Hepatocyte (in vitro differentiated cells): ENCODE measurements around the gene MYO1B. TPM values are rescaled to one million over a fixed set of nuclear protein-coding genes. Genes with fewer than 3 reads are reported as not detected.

ENCODE experiments used
- DNase-seq: peaks from one replicate; pipeline ENCODE4 v3.0.0-alpha.2; 2016; ENCODE audit warnings: low spot score
- H2AFZ ChIP-seq: fragments of 200-600 bp; sonication (generic); 2 replicates; pipeline ENCODE4 v1.6.0; 2016; ENCODE audit warnings: antibody characterized with exemption, mild to moderate bottlenecking
- H3K27ac ChIP-seq: fragments of 200-600 bp; sonication (generic); 2 replicates; pipeline ENCODE4 v1.5.1; 2016; ENCODE audit warnings: mild to moderate bottlenecking
- H3K27me3 ChIP-seq: fragments of 200-600 bp; sonication (generic); 2 replicates; pipeline ENCODE4 v1.6.1; 2016
- H3K36me3 ChIP-seq: fragments of 200-600 bp; sonication (generic); replicated peaks from 2 replicates; pipeline ENCODE4 v1.5.1; 2016; ENCODE audit warnings: low read depth; ENCODE audit not compliant: insufficient read depth
- H3K4me1 ChIP-seq: fragments of 200-600 bp; sonication (generic); 2 replicates; pipeline ENCODE4 v1.5.1; 2016; ENCODE audit warnings: mild to moderate bottlenecking, moderate library complexity; ENCODE audit not compliant: insufficient read depth
- H3K4me2 ChIP-seq: fragments of 200-600 bp; sonication (generic); 2 replicates; pipeline ENCODE4 v1.6.0; 2016
- H3K4me3 ChIP-seq: fragments of 200-600 bp; sonication (generic); 2 replicates; pipeline ENCODE4 v1.5.1; 2016; ENCODE audit warnings: mild to moderate bottlenecking
- H3K79me2 ChIP-seq: fragments of 200-600 bp; sonication (generic); 2 replicates; pipeline ENCODE4 v1.6.0; 2017; ENCODE audit warnings: mild to moderate bottlenecking
- H3K9me2 ChIP-seq: fragments of 200-600 bp; sonication (generic); replicated peaks from 2 replicates; pipeline ENCODE4 v1.6.0; 2017; ENCODE audit warnings: mild to moderate bottlenecking; ENCODE audit not compliant: insufficient read depth
- H3K9me3 ChIP-seq: fragments of 200-600 bp; sonication (generic); 2 replicates; pipeline ENCODE4 v1.5.1; 2016; ENCODE audit warnings: low read depth, mild to moderate bottlenecking
- H4K20me1 ChIP-seq: fragments of 200-600 bp; sonication (generic); 2 replicates; pipeline ENCODE4 v1.6.0; 2016; ENCODE audit warnings: mild to moderate bottlenecking; ENCODE audit not compliant: insufficient read depth, poor library complexity, severe bottlenecking
- EZH2 ChIP-seq: fragments of 200-600 bp; sonication (generic); IDR thresholded peaks from 2 replicates; pipeline ENCODE4 v1.6.1; 2016; ENCODE audit warnings: antibody characterized with exemption, mild to moderate bottlenecking, borderline replicate concordance
- EZH2phosphoT487 ChIP-seq: fragments of 200-600 bp; sonication (generic); IDR thresholded peaks from one replicate; pipeline ENCODE4 v1.6.1; 2018; ENCODE audit warnings: antibody characterized with exemption, mild to moderate bottlenecking, low read depth, moderate library complexity; ENCODE audit not compliant: unreplicated experiment, severe bottlenecking
- WGBS: methylation state at CpG from one replicate; pipeline ENCODE4 v1.1.6; 2016; ENCODE audit warnings: low lambda C conversion rate; ENCODE audit errors: missing lambda C conversion rate; 5-methylcytosine and 5-hydroxymethylcytosine counted together
- polyA plus RNA-seq: library from polyadenylated mRNA; unstranded; fragments of >200 nt; fragmentation: Nextera tagmentation; extraction: Ambion mirVana; gene quantifications from 2 replicates; pipeline ENCODE4 v1.2.1, GENCODE V29; 2016
- total RNA-seq: library from RNA; depleted of rRNA; stranded (reverse); fragments of >200 nt; gene quantifications from 2 replicates; pipeline ENCODE4 v1.2.3, GENCODE V29; 2014
- TF ChIP-seq, protein P1 (sequence below): fragments of 200-600 bp; sonication (generic); IDR thresholded peaks from 2 replicates; pipeline ENCODE4 v1.5.1; 2016; ENCODE audit warnings: antibody characterized with exemption, mild to moderate bottlenecking; ENCODE audit not compliant: poor library complexity

The MYO1B gene
- total and polyA plus RNA-seq, 2 experiments from 2014 or later = 43.4 to 91.6 TPM

DNA sequence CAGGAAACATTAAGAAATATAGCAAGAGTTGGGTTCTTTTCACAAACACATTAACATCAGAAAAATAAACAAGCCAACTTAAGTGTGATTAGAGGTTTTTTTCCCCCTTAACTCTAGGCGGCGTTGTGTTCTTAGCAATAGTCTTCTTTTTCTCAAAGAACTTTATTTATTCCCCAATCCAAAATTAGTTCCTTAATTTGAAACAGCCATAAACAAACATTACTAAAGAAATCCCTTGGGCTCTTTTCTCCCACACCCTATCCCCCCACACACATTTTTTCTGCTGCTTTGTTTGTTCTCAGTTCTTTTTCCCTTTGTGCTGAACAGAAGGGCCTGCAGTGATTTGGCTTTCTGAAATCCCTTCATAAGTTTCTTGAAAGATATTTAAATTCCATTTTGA, 13.2 kb upstream of the MYO1B start:
- TF ChIP-seq EZH2 = no peak
- TF ChIP-seq, protein P1, sequence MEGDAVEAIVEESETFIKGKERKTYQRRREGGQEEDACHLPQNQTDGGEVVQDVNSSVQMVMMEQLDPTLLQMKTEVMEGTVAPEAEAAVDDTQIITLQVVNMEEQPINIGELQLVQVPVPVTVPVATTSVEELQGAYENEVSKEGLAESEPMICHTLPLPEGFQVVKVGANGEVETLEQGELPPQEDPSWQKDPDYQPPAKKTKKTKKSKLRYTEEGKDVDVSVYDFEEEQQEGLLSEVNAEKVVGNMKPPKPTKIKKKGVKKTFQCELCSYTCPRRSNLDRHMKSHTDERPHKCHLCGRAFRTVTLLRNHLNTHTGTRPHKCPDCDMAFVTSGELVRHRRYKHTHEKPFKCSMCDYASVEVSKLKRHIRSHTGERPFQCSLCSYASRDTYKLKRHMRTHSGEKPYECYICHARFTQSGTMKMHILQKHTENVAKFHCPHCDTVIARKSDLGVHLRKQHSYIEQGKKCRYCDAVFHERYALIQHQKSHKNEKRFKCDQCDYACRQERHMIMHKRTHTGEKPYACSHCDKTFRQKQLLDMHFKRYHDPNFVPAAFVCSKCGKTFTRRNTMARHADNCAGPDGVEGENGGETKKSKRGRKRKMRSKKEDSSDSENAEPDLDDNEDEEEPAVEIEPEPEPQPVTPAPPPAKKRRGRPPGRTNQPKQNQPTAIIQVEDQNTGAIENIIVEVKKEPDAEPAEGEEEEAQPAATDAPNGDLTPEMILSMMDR = peak; percentile 60
- TF ChIP-seq EZH2phosphoT487 = no peak
- Histone ChIP-seq H2AFZ (no peak overlapping the region), H3K9me3 (no peaks in the 10 kb centered on the region), H3K9me2 (no peaks in the 10 kb centered on the region), H3K79me2 (no peaks in the 10 kb centered on the region), H3K27me3 (no peaks in the 10 kb centered on the region), H3K4me3 (no peak overlapping the region), H3K36me3 (no peaks in the 10 kb centered on the region), H3K4me1 (peaks cover 5% of the 10 kb centered on the region), H4K20me1 (no peaks in the 10 kb centered on the region), H3K4me2 (no peak overlapping the region), H3K27ac (peak overlapping the region; percentile 56)
- peak; percentile 42 for DNase-seq
- WGBS = 22% methylated on average over 2 of the region's 2 CpGs

DNA sequence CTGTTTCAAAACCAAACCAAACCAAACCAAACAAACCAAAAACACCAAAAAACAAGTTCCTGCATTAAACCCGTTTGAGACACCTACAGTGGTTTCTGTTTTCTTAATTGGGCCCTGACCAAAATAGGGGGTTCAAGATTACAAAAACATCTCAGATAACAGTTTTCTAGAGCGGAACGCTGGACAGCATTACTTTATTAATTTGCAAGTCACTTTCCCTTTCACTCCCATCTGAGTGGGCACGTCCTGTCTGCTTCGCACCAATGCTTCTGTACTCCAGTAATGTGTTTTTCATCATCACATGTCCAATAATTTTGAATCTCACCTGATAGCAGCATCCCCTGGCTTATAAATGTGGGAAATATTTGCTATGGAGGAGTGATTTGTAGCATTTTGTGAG, 11.7 kb upstream of the MYO1B start:
- Histone ChIP-seq H3K79me2 (no peaks in the 10 kb centered on the region), H3K27me3 (no peaks in the 10 kb centered on the region), H3K4me3 (no peak overlapping the region), H3K4me1 (peaks cover 5% of the 10 kb centered on the region), H3K9me3 (no peaks in the 10 kb centered on the region), H4K20me1 (no peaks in the 10 kb centered on the region), H3K36me3 (no peaks in the 10 kb centered on the region), H2AFZ (no peak overlapping the region), H3K4me2 (no peak overlapping the region), H3K9me2 (no peaks in the 10 kb centered on the region), H3K27ac (no peak overlapping the region)
- WGBS = 85% methylated on average over 5 of the region's 5 CpGs
- DNase-seq = no peak
- no peak for TF ChIP-seq EZH2
- TF ChIP-seq EZH2phosphoT487 = no peak
- TF ChIP-seq, protein P1 = no peak

GRCh38 chr2:191234376-191234775, 10.8 kb upstream of the MYO1B start:
- 64% methylated on average over 1 of the region's 1 CpG for WGBS
- no peak for DNase-seq
- H3K4me2 ChIP-seq = no peak overlapping the region
- H3K9me3 ChIP-seq = no peaks in the 10 kb centered on the region
- H3K27me3 ChIP-seq = no peaks in the 10 kb centered on the region
- H4K20me1 ChIP-seq = no peaks in the 10 kb centered on the region
- no peaks in the 10 kb centered on the region for H3K36me3 ChIP-seq
- H3K79me2 ChIP-seq = no peaks in the 10 kb centered on the region
- TF ChIP-seq EZH2 (no peak), EZH2phosphoT487 (no peak)
- TF ChIP-seq, protein P1 = no peak
- H3K4me1 ChIP-seq = peaks cover 5% of the 10 kb centered on the region
- no peak overlapping the region for H3K27ac ChIP-seq
- no peak overlapping the region for H3K4me3 ChIP-seq
- H2AFZ ChIP-seq = no peak overlapping the region
- no peaks in the 10 kb centered on the region for H3K9me2 ChIP-seq

DNA sequence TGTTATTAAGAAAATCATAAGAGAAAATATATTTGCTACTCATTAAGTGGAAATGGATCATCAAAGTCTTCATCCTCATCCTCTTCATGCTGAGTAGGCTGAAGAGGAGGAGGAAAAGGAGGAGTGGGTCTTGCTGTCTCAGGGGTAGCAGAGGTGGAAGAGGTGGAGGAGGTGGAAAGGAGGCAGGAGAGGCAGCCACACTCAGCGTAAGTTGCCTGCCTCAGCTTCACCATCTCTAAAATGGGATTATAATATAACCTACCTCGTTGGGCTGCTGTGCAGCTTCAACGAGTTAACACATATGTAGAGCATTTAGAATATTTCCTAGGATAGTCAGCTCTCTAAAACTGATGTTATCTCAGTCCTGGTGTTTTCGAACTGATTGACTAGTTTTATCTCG, 4.3 kb upstream of the MYO1B start:
- no peak overlapping the region for H2AFZ ChIP-seq
- H3K9me2 ChIP-seq = no peaks in the 10 kb centered on the region
- H3K4me1 ChIP-seq = no peaks in the 10 kb centered on the region
- H4K20me1 ChIP-seq = no peaks in the 10 kb centered on the region
- no peak for DNase-seq
- H3K27me3 ChIP-seq = no peaks in the 10 kb centered on the region
- H3K4me2 ChIP-seq = no peak overlapping the region
- no peak overlapping the region for H3K27ac ChIP-seq
- no peak for TF ChIP-seq EZH2phosphoT487
- no peak for TF ChIP-seq EZH2
- TF ChIP-seq, protein P1 = no peak
- no peaks in the 10 kb centered on the region for H3K9me3 ChIP-seq
- no peak overlapping the region for H3K4me3 ChIP-seq
- H3K79me2 ChIP-seq = no peaks in the 10 kb centered on the region
- H3K36me3 ChIP-seq = no peaks in the 10 kb centered on the region
- 92% methylated on average over 5 of the region's 5 CpGs for WGBS
